Measurements from ENCODE around the gene KIRREL1.

- TF ChIP-seq EZH2 (IDR thresholded peaks at IDR 0.05; ENCODE audit: insufficient read depth, low read length): no peak
- TF ChIP-seq, protein P1, sequence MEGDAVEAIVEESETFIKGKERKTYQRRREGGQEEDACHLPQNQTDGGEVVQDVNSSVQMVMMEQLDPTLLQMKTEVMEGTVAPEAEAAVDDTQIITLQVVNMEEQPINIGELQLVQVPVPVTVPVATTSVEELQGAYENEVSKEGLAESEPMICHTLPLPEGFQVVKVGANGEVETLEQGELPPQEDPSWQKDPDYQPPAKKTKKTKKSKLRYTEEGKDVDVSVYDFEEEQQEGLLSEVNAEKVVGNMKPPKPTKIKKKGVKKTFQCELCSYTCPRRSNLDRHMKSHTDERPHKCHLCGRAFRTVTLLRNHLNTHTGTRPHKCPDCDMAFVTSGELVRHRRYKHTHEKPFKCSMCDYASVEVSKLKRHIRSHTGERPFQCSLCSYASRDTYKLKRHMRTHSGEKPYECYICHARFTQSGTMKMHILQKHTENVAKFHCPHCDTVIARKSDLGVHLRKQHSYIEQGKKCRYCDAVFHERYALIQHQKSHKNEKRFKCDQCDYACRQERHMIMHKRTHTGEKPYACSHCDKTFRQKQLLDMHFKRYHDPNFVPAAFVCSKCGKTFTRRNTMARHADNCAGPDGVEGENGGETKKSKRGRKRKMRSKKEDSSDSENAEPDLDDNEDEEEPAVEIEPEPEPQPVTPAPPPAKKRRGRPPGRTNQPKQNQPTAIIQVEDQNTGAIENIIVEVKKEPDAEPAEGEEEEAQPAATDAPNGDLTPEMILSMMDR (IDR thresholded peaks at IDR 0.05; ENCODE audit: insufficient read depth, low read depth, low read length): no peak
These were observed 617 bp downstream of the KIRREL1 start for GRCh38 chr1:157993918-157994605.
